ENCODE results near the gene PPIG. TPM values are rescaled to one million over a fixed set of nuclear protein-coding genes. Genes with fewer than 3 reads are reported as not detected.

The PPIG gene
- total and polyA plus RNA-seq, 4 donors = 15.2 to 49.3 (median 24.2) TPM

DNA sequence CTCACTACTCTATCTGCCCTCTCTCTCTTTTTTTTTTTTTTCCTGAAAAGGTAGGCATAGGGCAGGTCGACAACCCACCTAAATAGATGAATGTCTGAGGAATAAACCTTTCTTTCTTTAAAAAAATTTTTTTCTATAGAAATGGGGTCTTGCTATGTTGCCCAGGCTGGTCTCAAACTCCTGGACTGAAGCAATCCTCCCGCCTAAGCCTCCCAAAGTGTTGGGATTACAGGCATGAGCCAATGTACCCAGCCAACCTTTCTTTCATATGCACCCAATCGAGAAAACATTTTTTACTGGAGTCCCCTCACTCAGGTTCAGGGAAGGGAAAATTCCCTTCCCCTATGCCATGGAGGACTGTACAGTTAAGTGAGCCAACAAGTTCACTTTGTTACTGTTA is 79.1 kb downstream of the PPIG start:
- TF ChIP-seq TAF1 (conservative IDR thresholded peaks at IDR 0.05) (no peak), FOXA1 (IDR thresholded peaks at IDR 0.05) (no peak), CTCF (IDR thresholded peaks at IDR 0.05; ENCODE audit: low read depth, low read length, missing input control) (no peak), EGR1 (IDR thresholded peaks at IDR 0.05; ENCODE audit: low read depth in 2 of 2) (no peak), RAD21 (IDR thresholded peaks at IDR 0.05) (no peak), FOXA2 (IDR thresholded peaks at IDR 0.05) (no peak), RXRA (IDR thresholded peaks at IDR 0.05) (no peak), SP1 (IDR thresholded peaks at IDR 0.05) (no peak), NR2F2 (IDR thresholded peaks at IDR 0.05) (no peak)
- TF ChIP-seq, protein P1, sequence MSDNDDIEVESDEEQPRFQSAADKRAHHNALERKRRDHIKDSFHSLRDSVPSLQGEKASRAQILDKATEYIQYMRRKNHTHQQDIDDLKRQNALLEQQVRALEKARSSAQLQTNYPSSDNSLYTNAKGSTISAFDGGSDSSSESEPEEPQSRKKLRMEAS (IDR thresholded peaks at IDR 0.05) = no peak
- H3K4me3 ChIP-seq (ENCODE audit: low read depth in 1 of 3, low read length in 3 of 3) = no peak overlapping the region
- H3K27ac ChIP-seq (ENCODE audit: low read depth in 1 of 2, low read length in 2 of 2) = no peak overlapping the region
- WGBS = 95% methylated on average over 3 of the region's 3 CpGs
- H3K9ac ChIP-seq (ENCODE audit: low read depth in 1 of 2, low read length in 2 of 2) = no peak overlapping the region
- no peaks in the 10 kb centered on the region for H3K27me3 ChIP-seq (ENCODE audit: control insufficient read depth in 4 of 4, insufficient read depth in 4 of 4, low read length in 3 of 4)
- no peaks in the 10 kb centered on the region for H3K4me1 ChIP-seq (ENCODE audit: control insufficient read depth in 4 of 4, insufficient read depth in 4 of 4, low read length in 3 of 4)
- no peaks in the 10 kb centered on the region for H3K9me3 ChIP-seq (ENCODE audit: control insufficient read depth in 4 of 4, low read length in 3 of 4)
- no peaks in the 10 kb centered on the region for H3K36me3 ChIP-seq (ENCODE audit: control insufficient read depth in 4 of 4, insufficient read depth in 3 of 4, low read depth in 1 of 4, low read length in 3 of 4)
- no peak for DNase-seq (ENCODE audit: low spot score)

- Histone ChIP-seq H3K9ac (ENCODE audit: low read depth in 1 of 2, low read length in 2 of 2) (no peak overlapping the region), H3K4me1 (ENCODE audit: control insufficient read depth in 4 of 4, insufficient read depth in 4 of 4, low read length in 3 of 4) (no peaks in the 10 kb centered on the region), H3K4me3 (ENCODE audit: low read depth in 1 of 3, low read length in 3 of 3) (no peak overlapping the region), H3K9me3 (ENCODE audit: control insufficient read depth in 4 of 4, low read length in 3 of 4) (no peaks in the 10 kb centered on the region), H3K27ac (ENCODE audit: low read depth in 1 of 2, low read length in 2 of 2) (no peak overlapping the region), H3K36me3 (ENCODE audit: control insufficient read depth in 4 of 4, insufficient read depth in 3 of 4, low read depth in 1 of 4, low read length in 3 of 4) (no peaks in the 10 kb centered on the region), H3K27me3 (ENCODE audit: control insufficient read depth in 4 of 4, insufficient read depth in 4 of 4, low read length in 3 of 4) (no peaks in the 10 kb centered on the region)
- no peak for TF ChIP-seq EGR1 (IDR thresholded peaks at IDR 0.05; ENCODE audit: low read depth in 2 of 2)
- no peak for TF ChIP-seq GABPA (IDR thresholded peaks at IDR 0.05 in 1 of 2, conservative IDR thresholded peaks at IDR 0.05 in 1 of 2)
- TF ChIP-seq NR2F2 (IDR thresholded peaks at IDR 0.05) = no peak
- no peak for TF ChIP-seq HNF4G (IDR thresholded peaks at IDR 0.05)
- TF ChIP-seq ZBTB33 (IDR thresholded peaks at IDR 0.05) = no peak
- TF ChIP-seq FOXA1 (IDR thresholded peaks at IDR 0.05) = no peak
- TF ChIP-seq RAD21 (IDR thresholded peaks at IDR 0.05) = no peak
- no peak for TF ChIP-seq HNF4A (conservative IDR thresholded peaks at IDR 0.05)
- no peak for TF ChIP-seq ATF3 (IDR thresholded peaks at IDR 0.05)
- no peak for TF ChIP-seq FOXA2 (IDR thresholded peaks at IDR 0.05)
- TF ChIP-seq RXRA (IDR thresholded peaks at IDR 0.05) = no peak
- no peak for TF ChIP-seq JUND (IDR thresholded peaks at IDR 0.05)
- no peak for TF ChIP-seq TAF1 (conservative IDR thresholded peaks at IDR 0.05)
- WGBS = 84% methylated on average over 1 of the region's 1 CpG
- no peak for DNase-seq (ENCODE audit: low spot score)
These were observed 80.4 kb downstream of the PPIG start for GRCh38 chr2:169664600-169664977.
